ENCODE data around the gene HMGN1. TPM values are rescaled to one million over a fixed set of nuclear protein-coding genes. Genes with fewer than 3 reads are reported as not detected.

Gene HMGN1
- total RNA-seq, 2 experiments from 2014 or later = 380 to 409 TPM

Other genes with a start within 250 kb of the HMGN1 start
- 10 to 100 TPM; 69.0 to 74.5 TPM for gene PSMG1, start 165.6 kb downstream of the HMGN1 start, total RNA-seq
- 10 to 100 TPM; 31.9 to 36.0 TPM for gene BRWD1, start 35.5 kb downstream of the HMGN1 start, total RNA-seq
- gene LCA5L, start 96.7 kb upstream of the HMGN1 start, total RNA-seq = under 1 TPM in 1 of 2 experiments, not detected in 1; 0.47 TPM
- gene SH3BGR, start 102.9 kb upstream of the HMGN1 start, total RNA-seq = 1 to 10 TPM in 1 of 2 experiments, not detected in 1; 1.1 TPM

Measured in activated CD8-positive, alpha-beta T cell treated with anti-CD3 and anti-CD28 coated beads, Interleukin-2, amount 10 ng/mL, durations not matched to agents 7 days and 5 days (primary cell).